ENCODE results near the gene CHML. TPM values are rescaled to one million over a fixed set of nuclear protein-coding genes. Genes with fewer than 3 reads are reported as not detected.

Gene CHML
- total and polyA plus RNA-seq, 2 of the 8 experiments (the other 6 are each of a cell fraction or from before 2014, with no cell fraction given) = 11.5 to 82.4 TPM

- Histone ChIP-seq H3K23ac (ENCODE audit: insufficient read length) (no peak overlapping the region), H3K27me3 (replicated peaks in 1 of 4; ENCODE audit: control insufficient read depth in 3 of 4, extremely low read depth in 1 of 4, insufficient read depth in 3 of 4, low read length in 3 of 4) (no peaks in the 10 kb centered on the region), H2AK5ac (ENCODE audit: low read depth, low read length) (no peak overlapping the region), H3K4me1 (replicated peaks in 1 of 4; ENCODE audit: control insufficient read depth in 3 of 4, insufficient read depth in 4 of 4, low read length in 3 of 4) (no peaks in the 10 kb centered on the region), H3K9ac (replicated peaks in 1 of 4; ENCODE audit: extremely low read depth in 1 of 4, low read depth in 3 of 4, low read length in 3 of 4) (no peak overlapping the region), H4K5ac (ENCODE audit: insufficient read length, low read depth, low read length) (no peak overlapping the region), H3K14ac (ENCODE audit: insufficient read length) (no peak overlapping the region), H2BK15ac (ENCODE audit: low read length) (no peak overlapping the region), H3K79me2 (ENCODE audit: control insufficient read depth in 1 of 2, insufficient read depth in 2 of 2, low read length in 2 of 2) (no peaks in the 10 kb centered on the region), H3K4ac (replicated peaks; ENCODE audit: insufficient read length, low read depth, low read length) (no peak overlapping the region), H3K9me3 (ENCODE audit: insufficient read depth in 2 of 2, low read depth in 1 of 2, low read length in 1 of 2) (no peaks in the 10 kb centered on the region), H4K8ac (ENCODE audit: extremely low read depth, insufficient read depth, low read length) (no peak overlapping the region), H4K91ac (replicated peaks; ENCODE audit: insufficient read length, low read length) (no peak overlapping the region), H2BK20ac (ENCODE audit: low read length) (no peak overlapping the region), H3K56ac (replicated peaks; ENCODE audit: insufficient read length, low read depth, low read length) (no peak overlapping the region), H2BK5ac (ENCODE audit: low read depth, low read length) (no peak overlapping the region), H3K4me2 (ENCODE audit: insufficient read depth in 1 of 2, low read depth in 2 of 2, low read length in 2 of 2) (no peak overlapping the region), H3K23me2 (ENCODE audit: low read depth, low read length) (no peaks in the 10 kb centered on the region), H3K18ac (ENCODE audit: extremely low read depth, low read length) (no peak overlapping the region), H2BK12ac (ENCODE audit: low read depth, low read length) (no peak overlapping the region), H2AFZ (ENCODE audit: low read length) (no peak overlapping the region), H3K4me3 (ENCODE audit: extremely low read depth in 1 of 4, insufficient read depth in 2 of 4, low read depth in 3 of 4, low read length in 4 of 4) (no peak overlapping the region), H3K36me3 (ENCODE audit: control insufficient read depth in 2 of 4, insufficient read depth in 4 of 4, low read length in 3 of 4) (no peaks in the 10 kb centered on the region), H4K20me1 (replicated peaks in 1 of 2; ENCODE audit: control insufficient read depth in 1 of 2, insufficient read depth in 2 of 2, low read length in 2 of 2) (no peaks in the 10 kb centered on the region), H3K79me1 (ENCODE audit: low read depth, low read length) (no peaks in the 10 kb centered on the region), H3K27ac (ENCODE audit: low read depth, low read length) (no peak overlapping the region), H2BK120ac (replicated peaks; ENCODE audit: low read depth, low read length) (no peak overlapping the region)
- DNase-seq (ENCODE audit: low read depth in 1 of 2, low spot score in 2 of 2) = no peak
- CTCF ChIA-PET (ENCODE audit: partially characterized antibody) = interaction anchor here (1.4 kb wide), 1 partner anchor 19 kb away, joined by 5 read pairs; no protein-coding TSS in a partner anchor
- POLR2A ChIA-PET (ENCODE audit: partially characterized antibody) = no interaction called here
- 86% methylated on average over 5 of the region's 5 CpGs; no CpG with 5 or more reads in 1 of the 2 experiments for WGBS, 2 experiments (ENCODE audit: extremely low coverage in 1 of 2, insufficient coverage in 1 of 2, insufficient read length in 1 of 2, insufficient replicate concordance in 2 of 2, low coverage in 1 of 2, low lambda C conversion rate in 2 of 2, missing lambda C conversion rate in 1 of 2)
- TF ChIP-seq BRCA1 (IDR thresholded peaks at IDR 0.05; ENCODE audit: low read depth, low read length) = no peak
- TF ChIP-seq MAX (IDR thresholded peaks at IDR 0.05) = no peak
- no peak for TF ChIP-seq GTF2F1 (IDR thresholded peaks at IDR 0.05; ENCODE audit: borderline replicate concordance, low read depth, low read length)
- no peak for TF ChIP-seq RBBP5 (IDR thresholded peaks at IDR 0.05; ENCODE audit: borderline replicate concordance, low read depth, low read length)
- TF ChIP-seq EZH2 (IDR thresholded peaks at IDR 0.05; ENCODE audit: low read depth, low read length, severe bottlenecking) = no peak
- no peak for TF ChIP-seq TEAD4 (IDR thresholded peaks at IDR 0.05; ENCODE audit: low read depth, low read length)
- TF ChIP-seq E2F6 (IDR thresholded peaks at IDR 0.05) = no peak
- TF ChIP-seq POLR2A (IDR thresholded peaks at IDR 0.05; ENCODE audit: control extremely low read depth in 1 of 2, low read depth in 2 of 2, low read length in 2 of 2) = no peak
- no peak for TF ChIP-seq CBX8 (IDR thresholded peaks at IDR 0.05; ENCODE audit: borderline replicate concordance, low read depth, low read length)
- no peak for TF ChIP-seq CHD1 (IDR thresholded peaks at IDR 0.05; ENCODE audit: low read depth, low read length)
- no peak for TF ChIP-seq CREB1 (IDR thresholded peaks at IDR 0.05)
- FAIRE-seq = no peak
Observed at GRCh38 chr1:241591736-241592135, 48.4 kb downstream of the CHML start.

Data from H1 (cell line).